ENCODE measurements around the gene RALY. TPM values are rescaled to one million over a fixed set of nuclear protein-coding genes. Genes with fewer than 3 reads are reported as not detected.

RALY gene
- total RNA-seq, 4 donors from 2014 or later, result 71.6 to 166 (median 149) TPM

DNA sequence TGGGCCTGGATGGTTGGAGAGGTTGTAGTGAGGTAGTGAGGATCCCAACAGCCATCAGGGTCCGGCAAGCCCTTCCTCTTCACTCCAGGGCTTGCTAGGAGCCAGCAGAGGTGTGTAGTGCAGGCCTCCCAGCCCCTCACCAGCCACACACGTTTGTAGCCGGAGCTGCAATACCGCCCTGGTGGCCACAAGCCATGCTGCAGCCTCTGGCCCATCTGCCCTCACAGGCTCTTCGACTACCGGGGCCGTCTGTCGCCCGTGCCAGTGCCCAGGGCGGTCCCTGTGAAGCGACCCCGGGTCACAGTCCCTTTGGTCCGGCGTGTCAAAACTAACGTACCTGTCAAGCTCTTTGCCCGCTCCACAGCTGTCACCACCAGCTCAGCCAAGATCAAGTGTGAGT lies 81.9 kb downstream of the RALY start:
- Histone ChIP-seq H3K27ac (no peak overlapping the region), H3K4me1 (no peaks in the 10 kb centered on the region), H3K27me3 (no peaks in the 10 kb centered on the region), H3K9me3 (no peaks in the 10 kb centered on the region), H3K36me3 (peaks cover 0 to 25% (median 4%) of the 10 kb centered on the region in 4 donors), H3K4me3 (no peak overlapping the region)
- in situ Hi-C loops (cut with MboI; ENCODE audit: low pct_ligation_motif_present in 1 of 4, low pct_unique_long_range_greater_than_20kb in 1 of 4, low sequenced_read_pairs in 3 of 4) (no loop called here), intact Hi-C loops (cut with DNase I; ENCODE audit: low total_unique reads) (no loop called here)
- 91 to 95% methylated on average over 3 to 16 of the region's 16 CpGs for WGBS, 2 donors (ENCODE audit: low coverage in 1 of 2)
- DNase-seq, result no peak
- TF ChIP-seq POLR2AphosphoS5 (IDR thresholded peaks at IDR 0.05) (no peak), POLR2A (IDR thresholded peaks at IDR 0.05) (no peak), EP300 (IDR thresholded peaks at IDR 0.05; ENCODE audit: low read depth) (no peak)
- TF ChIP-seq, protein P1, sequence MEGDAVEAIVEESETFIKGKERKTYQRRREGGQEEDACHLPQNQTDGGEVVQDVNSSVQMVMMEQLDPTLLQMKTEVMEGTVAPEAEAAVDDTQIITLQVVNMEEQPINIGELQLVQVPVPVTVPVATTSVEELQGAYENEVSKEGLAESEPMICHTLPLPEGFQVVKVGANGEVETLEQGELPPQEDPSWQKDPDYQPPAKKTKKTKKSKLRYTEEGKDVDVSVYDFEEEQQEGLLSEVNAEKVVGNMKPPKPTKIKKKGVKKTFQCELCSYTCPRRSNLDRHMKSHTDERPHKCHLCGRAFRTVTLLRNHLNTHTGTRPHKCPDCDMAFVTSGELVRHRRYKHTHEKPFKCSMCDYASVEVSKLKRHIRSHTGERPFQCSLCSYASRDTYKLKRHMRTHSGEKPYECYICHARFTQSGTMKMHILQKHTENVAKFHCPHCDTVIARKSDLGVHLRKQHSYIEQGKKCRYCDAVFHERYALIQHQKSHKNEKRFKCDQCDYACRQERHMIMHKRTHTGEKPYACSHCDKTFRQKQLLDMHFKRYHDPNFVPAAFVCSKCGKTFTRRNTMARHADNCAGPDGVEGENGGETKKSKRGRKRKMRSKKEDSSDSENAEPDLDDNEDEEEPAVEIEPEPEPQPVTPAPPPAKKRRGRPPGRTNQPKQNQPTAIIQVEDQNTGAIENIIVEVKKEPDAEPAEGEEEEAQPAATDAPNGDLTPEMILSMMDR (IDR thresholded peaks at IDR 0.05), result no peak

DNA sequence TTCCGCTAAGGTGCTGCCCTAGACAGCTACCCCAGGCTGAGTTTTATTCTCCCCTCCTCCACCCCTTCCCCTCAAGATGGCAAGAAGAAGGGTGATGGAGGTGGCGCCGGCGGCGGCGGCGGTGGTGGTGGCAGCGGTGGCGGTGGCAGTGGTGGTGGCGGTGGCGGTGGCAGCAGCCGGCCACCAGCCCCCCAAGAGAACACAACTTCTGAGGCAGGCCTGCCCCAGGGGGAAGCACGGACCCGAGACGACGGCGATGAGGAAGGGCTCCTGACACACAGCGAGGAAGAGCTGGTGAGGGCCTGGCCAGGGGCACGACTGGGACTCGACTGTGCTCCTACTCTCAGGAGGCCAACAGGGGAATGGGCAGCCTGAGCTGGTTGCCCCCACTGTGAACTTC lies 83.2 kb downstream of the RALY start:
- no peak overlapping the region for H3K27ac ChIP-seq
- intact Hi-C loops (cut with DNase I; ENCODE audit: low total_unique reads) (no loop called here), in situ Hi-C loops (cut with MboI; ENCODE audit: low pct_ligation_motif_present in 1 of 4, low pct_unique_long_range_greater_than_20kb in 1 of 4, low sequenced_read_pairs in 3 of 4) (no loop called here)
- no peak overlapping the region for H3K4me3 ChIP-seq
- H3K4me1 ChIP-seq, result no peaks in the 10 kb centered on the region
- DNase-seq, result no peak
- H3K9me3 ChIP-seq, result no peaks in the 10 kb centered on the region
- no peak for TF ChIP-seq POLR2AphosphoS5 (IDR thresholded peaks at IDR 0.05)
- no peak for TF ChIP-seq POLR2A (IDR thresholded peaks at IDR 0.05)
- no peak for TF ChIP-seq EP300 (IDR thresholded peaks at IDR 0.05; ENCODE audit: low read depth)
- TF ChIP-seq, protein P1 (IDR thresholded peaks at IDR 0.05), result no peak
- WGBS, 2 donors (ENCODE audit: low coverage in 1 of 2), result 90% methylated on average over 20 of the region's 20 CpGs; no CpG with 5 or more reads in 1 of the 2 donors
- peaks cover 0 to 34% (median 4%) of the 10 kb centered on the region in 4 donors for H3K36me3 ChIP-seq
- H3K27me3 ChIP-seq, result no peaks in the 10 kb centered on the region

DNA sequence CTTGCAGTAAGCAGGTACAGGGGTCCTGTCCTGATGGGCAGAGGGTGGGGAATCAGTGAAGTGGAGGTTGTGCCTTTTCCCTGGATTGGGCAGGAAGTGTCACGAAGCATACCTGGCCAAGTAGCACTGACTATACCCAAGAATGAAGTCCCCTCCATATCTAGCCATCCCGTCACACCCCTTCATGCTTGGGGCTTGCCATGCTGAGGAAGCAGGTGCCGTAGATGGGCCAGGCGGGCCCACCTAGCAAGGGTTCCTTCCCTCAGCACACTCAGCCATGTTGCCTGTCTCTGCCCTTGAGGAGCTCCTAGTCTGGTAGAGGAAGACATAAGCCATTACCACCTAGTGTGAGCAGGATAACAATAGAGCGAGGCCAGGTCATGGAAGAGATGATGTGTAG lies 84.8 kb downstream of the RALY start:
- intact Hi-C loops (cut with DNase I; ENCODE audit: low total_unique reads) (no loop called here), in situ Hi-C loops (cut with MboI; ENCODE audit: low pct_ligation_motif_present in 1 of 4, low pct_unique_long_range_greater_than_20kb in 1 of 4, low sequenced_read_pairs in 3 of 4) (no loop called here)
- H3K27me3 ChIP-seq, result no peaks in the 10 kb centered on the region
- peaks cover 0 to 14% (median 4%) of the 10 kb centered on the region in 4 donors for H3K4me1 ChIP-seq
- no peak for DNase-seq
- H3K27ac ChIP-seq, result no peak overlapping the region
- TF ChIP-seq POLR2A (IDR thresholded peaks at IDR 0.05) (no peak), EP300 (IDR thresholded peaks at IDR 0.05; ENCODE audit: low read depth) (no peak), POLR2AphosphoS5 (IDR thresholded peaks at IDR 0.05) (no peak)
- TF ChIP-seq, protein P1 (IDR thresholded peaks at IDR 0.05), result no peak
- 96% methylated on average over 5 of the region's 5 CpGs; no CpG with 5 or more reads in 1 of the 2 donors for WGBS, 2 donors (ENCODE audit: low coverage in 1 of 2)
- peaks cover 0 to 28% (median 4%) of the 10 kb centered on the region in 4 donors for H3K36me3 ChIP-seq
- no peaks in the 10 kb centered on the region for H3K9me3 ChIP-seq
- no peak overlapping the region for H3K4me3 ChIP-seq

DNA sequence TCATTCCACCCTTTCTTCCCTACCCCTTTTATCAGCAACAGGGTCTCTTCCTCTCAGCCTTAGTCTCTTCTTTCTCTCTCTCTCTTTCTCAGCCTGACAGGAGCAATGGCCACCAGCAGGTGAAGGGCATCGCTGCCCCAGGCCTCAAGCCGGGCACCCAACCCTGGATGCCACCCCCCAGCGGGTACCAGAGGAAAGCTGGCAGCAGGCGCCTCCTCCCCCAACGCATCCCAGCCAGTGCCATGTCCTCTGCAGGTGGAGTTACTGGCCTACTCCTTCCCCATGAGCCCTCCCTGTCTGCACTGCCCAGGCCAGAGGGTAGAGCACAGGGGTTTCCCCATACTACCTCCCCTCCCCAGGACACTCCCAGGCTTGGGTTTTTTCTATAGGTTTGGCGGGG lies 86.1 kb downstream of the RALY start:
- Histone ChIP-seq H3K36me3 (peaks cover 0 to 23% (median 3%) of the 10 kb centered on the region in 4 donors), H3K27ac (no peak overlapping the region), H3K9me3 (no peaks in the 10 kb centered on the region), H3K4me1 (peaks cover 0 to 16% (median 4%) of the 10 kb centered on the region in 4 donors), H3K27me3 (no peaks in the 10 kb centered on the region), H3K4me3 (no peak overlapping the region)
- no peak for TF ChIP-seq POLR2AphosphoS5 (IDR thresholded peaks at IDR 0.05)
- no peak for TF ChIP-seq POLR2A (IDR thresholded peaks at IDR 0.05)
- TF ChIP-seq EP300 (IDR thresholded peaks at IDR 0.05; ENCODE audit: low read depth), result no peak
- TF ChIP-seq, protein P1 (IDR thresholded peaks at IDR 0.05), result no peak
- intact Hi-C loops (cut with DNase I; ENCODE audit: low total_unique reads), result no loop called here
- DNase-seq, result no peak
- in situ Hi-C loops (cut with MboI; ENCODE audit: low pct_ligation_motif_present in 1 of 4, low pct_unique_long_range_greater_than_20kb in 1 of 4, low sequenced_read_pairs in 3 of 4), result no loop called here
- 100% methylated on average over 6 of the region's 6 CpGs; no CpG with 5 or more reads in 1 of the 2 donors for WGBS, 2 donors (ENCODE audit: low coverage in 1 of 2)
